Endodermal cell (in vitro differentiated cells): ENCODE data around the gene CD209. TPM values are rescaled to one million over a fixed set of nuclear protein-coding genes. Genes with fewer than 3 reads are reported as not detected.

ENCODE experiments used
- DNase-seq: peaks from one replicate; pipeline ENCODE4 v3.0.0-alpha.2; 2017
- H3K27ac ChIP-seq: 2 replicates; pipeline ENCODE4 v1.5.1; 2013; ENCODE audit warnings: mild to moderate bottlenecking, low read depth, low read length, moderate library complexity
- H3K27me3 ChIP-seq: 2 replicates; pipeline ENCODE4 v1.6.1; 2013; ENCODE audit warnings: mild to moderate bottlenecking, low read length, moderate library complexity; ENCODE audit not compliant: insufficient read depth, control insufficient read depth, poor library complexity, severe bottlenecking
- H3K36me3 ChIP-seq: 2 replicates; pipeline ENCODE4 v1.7.0; 2013; ENCODE audit warnings: mild to moderate bottlenecking, low read length, moderate library complexity; ENCODE audit not compliant: control insufficient read depth, insufficient read depth
- H3K4me1 ChIP-seq: one replicate; pipeline ENCODE4 v1.7.0; 2013; ENCODE audit warnings: low read length; ENCODE audit not compliant: control insufficient read depth, insufficient read depth
- H3K4me3 ChIP-seq: 2 replicates; pipeline ENCODE4 v1.5.1; 2013; ENCODE audit warnings: mild to moderate bottlenecking, low read length, moderate library complexity
- H3K9ac ChIP-seq: 2 replicates; pipeline ENCODE4 v1.6.1; 2013; ENCODE audit warnings: mild to moderate bottlenecking, low read length, moderate library complexity; ENCODE audit not compliant: poor library complexity, severe bottlenecking; ENCODE audit errors: extremely low read depth
- H3K9me3 ChIP-seq: 2 replicates; pipeline ENCODE4 v1.6.1; 2013; ENCODE audit warnings: mild to moderate bottlenecking, low read length, moderate library complexity; ENCODE audit not compliant: control insufficient read depth
- H3K27ac Mint-ChIP-seq: 2 replicates; pipeline ENCODE4 v1.8.0; 2020; ENCODE audit warnings: mixed read lengths
- H3K27me3 Mint-ChIP-seq: 2 replicates; pipeline ENCODE4 v1.8.0; 2021; ENCODE audit warnings: mild to moderate bottlenecking, mixed read lengths; ENCODE audit not compliant: insufficient read depth
- H3K36me3 Mint-ChIP-seq: 2 replicates; pipeline ENCODE4 v1.8.0; 2020; ENCODE audit warnings: low read depth, mixed read lengths
- H3K4me1 Mint-ChIP-seq: 2 replicates; pipeline ENCODE4 v1.8.0; 2020; ENCODE audit warnings: mixed read lengths
- H3K4me3 Mint-ChIP-seq: 2 replicates; pipeline ENCODE4 v1.8.0; 2020; ENCODE audit warnings: mild to moderate bottlenecking, moderate library complexity, mixed read lengths
- H3K9me3 Mint-ChIP-seq: 2 replicates; pipeline ENCODE4 v1.8.0; 2020; ENCODE audit warnings: mild to moderate bottlenecking, mixed read lengths
- WGBS, 2 experiments: methylation state at CpG; one replicate each; pipeline versions ENCODE4 v1.1.5 to v1.1.7; 2013; ENCODE audit warnings: missing lambda C conversion rate in 2 of 2, mixed read lengths in 1 of 2; ENCODE audit not compliant: insufficient coverage in 1 of 2, insufficient read length in 1 of 2; 5-methylcytosine and 5-hydroxymethylcytosine counted together
- total RNA-seq, 2 donors: library from RNA; stranded (reverse); fragmentation: NEBNext Ultra II Directional in 1 of 2; extraction: Animal tissue kit (Norgen Biotek cat#: 25700) in 1 of 2; gene quantifications; 2 replicates in 1 of 2; 3 replicates in 1 of 2; pipeline ENCODE4 v1.2.1, GENCODE V29; 2021
- TF ChIP-seq, protein P1 (sequence below): fragments of 200-600 bp; sonication (generic); conservative IDR thresholded peaks from 2 replicates; pipeline ENCODE4 v1.5.0; 2021; ENCODE audit warnings: antibody characterized with exemption, mild to moderate bottlenecking

CD209 gene
- total RNA-seq, 2 donors from 2014 or later = not detected

DNA sequence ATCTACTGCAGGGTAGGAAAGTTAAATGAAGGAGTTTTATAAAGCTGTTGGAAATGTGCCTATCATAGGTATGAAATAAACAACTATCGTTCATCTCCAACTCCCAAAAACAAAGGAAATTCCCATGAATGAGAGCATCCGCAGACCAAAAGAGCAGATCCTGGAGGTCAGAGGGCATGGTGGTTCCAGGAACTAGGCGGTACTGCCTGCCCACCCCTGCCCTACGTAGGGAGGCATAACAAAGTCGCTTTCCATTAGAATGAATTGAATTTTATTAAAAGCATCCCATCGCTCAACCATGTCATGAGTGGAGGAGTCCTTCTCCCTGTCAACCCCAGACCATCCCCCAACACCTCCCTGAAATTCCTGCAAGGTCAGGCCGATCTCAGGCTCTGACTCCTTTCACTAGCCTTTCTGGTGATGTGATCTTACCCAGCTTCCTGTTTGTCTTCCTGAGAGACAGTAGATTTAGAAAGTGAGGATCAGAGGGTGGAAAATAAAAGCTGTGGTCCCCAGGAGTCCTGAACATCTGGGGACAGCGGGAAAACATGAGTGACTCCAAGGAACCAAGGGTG lies 15.5 kb upstream of the CD209 start, which contains the start of gene CLEC4M:
CLEC4M (plus strand) TSS at position 525 of the 575 bp plus-strand sequence; CDS start at position 549, 24 bp downstream.
- Histone ChIP-seq H3K9ac (no peak within 1 kb of the TSS), H3K4me3 (no peak within 1 kb of the TSS), H3K4me1 (no peaks in the 10 kb centered on the region), H3K9me3 (peaks cover 19% of the 10 kb centered on the region), H3K36me3 (no peaks in the 10 kb centered on the region), H3K27me3 (no peaks in the 10 kb centered on the region), H3K27ac (no peak within 1 kb of the TSS)
- peak; percentile 13 for DNase-seq
- Mint-ChIP-seq H3K27me3 (peaks cover 22% of the 10 kb centered on the region), H3K36me3 (no peaks in the 10 kb centered on the region), H3K4me1 (no peaks in the 10 kb centered on the region), H3K4me3 (no peak within 1 kb of the TSS), H3K27ac (no peak within 1 kb of the TSS), H3K9me3 (peaks cover 39% of the 10 kb centered on the region)
- WGBS, 2 experiments = 85 to 86% methylated on average over 7 to 8 of the region's 8 CpGs
- TF ChIP-seq, protein P1, sequence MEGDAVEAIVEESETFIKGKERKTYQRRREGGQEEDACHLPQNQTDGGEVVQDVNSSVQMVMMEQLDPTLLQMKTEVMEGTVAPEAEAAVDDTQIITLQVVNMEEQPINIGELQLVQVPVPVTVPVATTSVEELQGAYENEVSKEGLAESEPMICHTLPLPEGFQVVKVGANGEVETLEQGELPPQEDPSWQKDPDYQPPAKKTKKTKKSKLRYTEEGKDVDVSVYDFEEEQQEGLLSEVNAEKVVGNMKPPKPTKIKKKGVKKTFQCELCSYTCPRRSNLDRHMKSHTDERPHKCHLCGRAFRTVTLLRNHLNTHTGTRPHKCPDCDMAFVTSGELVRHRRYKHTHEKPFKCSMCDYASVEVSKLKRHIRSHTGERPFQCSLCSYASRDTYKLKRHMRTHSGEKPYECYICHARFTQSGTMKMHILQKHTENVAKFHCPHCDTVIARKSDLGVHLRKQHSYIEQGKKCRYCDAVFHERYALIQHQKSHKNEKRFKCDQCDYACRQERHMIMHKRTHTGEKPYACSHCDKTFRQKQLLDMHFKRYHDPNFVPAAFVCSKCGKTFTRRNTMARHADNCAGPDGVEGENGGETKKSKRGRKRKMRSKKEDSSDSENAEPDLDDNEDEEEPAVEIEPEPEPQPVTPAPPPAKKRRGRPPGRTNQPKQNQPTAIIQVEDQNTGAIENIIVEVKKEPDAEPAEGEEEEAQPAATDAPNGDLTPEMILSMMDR = no peak

DNA sequence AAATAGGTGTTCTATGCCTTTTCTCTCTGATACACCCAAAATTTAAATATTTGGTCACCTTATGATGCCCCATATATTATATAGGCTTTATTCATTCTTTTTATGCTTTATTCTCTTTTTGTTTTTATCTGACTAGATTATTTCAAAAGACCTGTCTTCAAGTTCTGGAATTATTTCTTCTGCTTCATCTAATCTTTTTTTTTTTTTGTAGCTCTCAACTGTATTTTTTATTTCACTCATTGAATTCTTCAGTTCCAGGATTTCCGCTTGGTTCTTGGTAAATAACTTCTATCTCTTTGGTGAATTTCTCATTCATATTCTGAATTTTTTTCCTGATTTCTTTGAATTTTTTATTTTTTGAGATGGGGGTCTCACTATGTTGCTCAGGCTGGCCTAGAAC lies 11.8 kb upstream of the CD209 start:
- H3K36me3 ChIP-seq = no peaks in the 10 kb centered on the region
- no peaks in the 10 kb centered on the region for H3K4me1 ChIP-seq
- no peak overlapping the region for H3K27ac Mint-ChIP-seq
- H3K4me1 Mint-ChIP-seq = no peaks in the 10 kb centered on the region
- no peaks in the 10 kb centered on the region for H3K27me3 ChIP-seq
- H3K4me3 Mint-ChIP-seq = no peak overlapping the region
- no peak overlapping the region for H3K4me3 ChIP-seq
- peaks cover 74% of the 10 kb centered on the region for H3K9me3 Mint-ChIP-seq
- TF ChIP-seq, protein P1 = no peak
- H3K27ac ChIP-seq = no peak overlapping the region
- peaks cover 41% of the 10 kb centered on the region for H3K9me3 ChIP-seq
- no peak overlapping the region for H3K9ac ChIP-seq
- no peak for DNase-seq
- WGBS, 2 experiments = 89% methylated on average over 1 of the region's 1 CpG; no CpG with 5 or more reads in 1 of the 2 experiments
- H3K27me3 Mint-ChIP-seq = peaks cover 16% of the 10 kb centered on the region
- no peaks in the 10 kb centered on the region for H3K36me3 Mint-ChIP-seq

DNA sequence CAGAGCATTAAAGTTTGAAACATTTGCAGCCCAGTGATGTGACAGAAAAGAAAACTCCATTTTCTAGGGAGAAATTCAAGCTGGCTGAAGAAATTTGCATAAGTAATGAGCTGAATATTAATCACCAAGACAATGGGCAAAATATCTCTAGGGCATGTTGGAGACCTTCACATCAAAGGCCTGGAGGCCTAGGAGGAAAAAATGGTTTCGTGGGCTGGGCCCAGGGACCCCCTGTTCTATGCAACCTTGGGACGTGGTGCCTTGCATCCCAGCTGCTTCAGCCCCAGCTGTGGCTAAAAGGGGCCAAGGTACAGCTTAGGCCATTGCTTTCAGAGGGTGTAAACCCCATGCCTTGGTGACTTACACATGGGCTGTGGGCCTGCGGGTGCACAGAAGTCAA lies 10.0 kb upstream of the CD209 start:
- peaks cover 18% of the 10 kb centered on the region for H3K27me3 Mint-ChIP-seq
- H3K36me3 ChIP-seq = no peaks in the 10 kb centered on the region
- WGBS, 2 experiments = 70 to 77% methylated on average over 3 of the region's 3 CpGs
- no peak overlapping the region for H3K27ac ChIP-seq
- H3K9me3 ChIP-seq = peaks cover 41% of the 10 kb centered on the region
- no peaks in the 10 kb centered on the region for H3K4me1 Mint-ChIP-seq
- H3K9ac ChIP-seq = no peak overlapping the region
- H3K9me3 Mint-ChIP-seq = peaks cover 76% of the 10 kb centered on the region
- no peaks in the 10 kb centered on the region for H3K27me3 ChIP-seq
- no peak overlapping the region for H3K27ac Mint-ChIP-seq
- DNase-seq = peak; percentile 14
- H3K4me3 Mint-ChIP-seq = no peak overlapping the region
- no peaks in the 10 kb centered on the region for H3K36me3 Mint-ChIP-seq
- no peaks in the 10 kb centered on the region for H3K4me1 ChIP-seq
- TF ChIP-seq, protein P1 = no peak
- H3K4me3 ChIP-seq = no peak overlapping the region
